ENCODE measurements around the gene XRRA1.
A peak's percentile ranks its signal among the peaks of the same experiment; 100 is the strongest.
"Not testable (repeated sequence)": the region's sequence is repeated elsewhere in the genome, so short reads cannot be mapped to it uniquely, and the experiment has no call there.

Gene XRRA1, protein sequence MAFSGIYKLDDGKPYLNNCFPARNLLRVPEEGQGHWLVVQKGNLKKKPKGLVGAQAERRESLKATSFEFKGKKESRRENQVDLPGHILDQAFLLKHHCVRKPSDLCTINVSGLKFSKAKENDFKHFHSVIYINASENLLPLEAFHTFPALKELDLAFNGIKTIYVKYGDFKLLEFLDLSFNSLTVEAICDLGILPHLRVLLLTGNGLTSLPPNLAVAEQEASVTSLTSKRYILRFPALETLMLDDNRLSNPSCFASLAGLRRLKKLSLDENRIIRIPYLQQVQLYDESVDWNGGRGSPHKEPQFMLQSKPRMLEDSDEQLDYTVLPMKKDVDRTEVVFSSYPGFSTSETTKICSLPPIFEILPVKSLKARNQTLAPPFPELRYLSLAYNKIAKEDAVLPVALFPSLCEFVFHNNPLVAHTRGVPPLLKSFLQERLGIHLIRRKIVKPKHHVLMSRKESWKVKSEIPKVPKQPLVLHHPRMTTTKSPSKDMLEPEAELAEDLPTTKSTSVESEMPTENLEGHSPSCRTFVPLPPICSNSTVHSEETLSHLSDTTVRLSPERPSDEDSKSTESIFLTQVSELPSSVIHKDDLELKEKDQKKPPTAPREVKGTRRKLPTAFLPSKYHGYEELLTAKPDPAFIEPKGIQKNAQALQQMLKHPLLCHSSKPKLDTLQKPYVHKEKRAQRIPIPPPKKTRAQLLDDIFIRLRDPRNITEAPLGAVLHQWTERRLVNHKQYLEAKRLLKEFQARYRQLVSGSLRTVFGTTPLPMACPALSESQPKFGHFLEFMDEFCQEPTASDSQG

DNA sequence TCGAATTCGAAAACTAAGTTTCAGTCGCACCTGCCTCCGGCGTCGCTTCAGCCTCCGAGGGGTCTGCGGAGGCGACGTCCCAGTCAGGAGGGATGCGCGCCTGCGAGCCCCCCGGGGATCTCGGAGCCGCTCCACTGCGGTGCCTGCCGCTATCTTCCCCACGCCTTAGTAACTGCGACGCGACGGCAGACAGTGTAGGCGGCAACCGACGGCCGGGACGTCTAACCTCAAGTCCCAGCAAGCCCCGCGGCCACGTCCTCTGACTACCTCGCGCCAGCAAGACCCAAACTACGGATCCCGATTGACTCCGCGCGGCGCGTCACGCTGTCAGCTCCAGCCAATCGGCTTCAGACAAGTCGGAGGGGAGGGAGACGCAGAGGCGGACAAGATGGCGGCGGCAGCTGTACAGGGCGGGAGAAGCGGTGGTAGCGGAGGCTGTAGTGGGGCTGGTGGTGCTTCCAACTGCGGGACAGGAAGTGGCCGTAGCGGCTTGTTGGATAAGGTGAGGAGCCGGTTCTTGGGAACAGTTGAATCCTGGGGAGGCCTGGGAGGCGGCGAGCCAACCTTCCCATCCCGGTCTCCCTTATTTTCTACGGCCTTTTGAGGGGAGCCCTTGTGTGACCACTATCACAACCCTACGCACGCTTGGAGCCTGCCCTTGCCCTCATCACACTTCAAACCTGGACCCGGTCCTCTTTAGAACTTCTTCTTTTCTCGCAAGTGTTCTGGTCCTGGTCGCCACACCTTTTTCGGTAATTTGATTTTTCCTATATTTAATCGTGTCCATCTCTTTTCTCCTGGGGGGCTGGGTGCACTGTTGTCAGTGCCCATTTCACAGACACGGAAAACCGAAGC, at the start of gene XRRA1, which contains the start of gene SPCS2:
XRRA1 (minus strand) TSS at position 194 of the 855 bp plus-strand sequence. CDS start 8,213 bp downstream, outside the sequence.
SPCS2 (plus strand) TSS at position 369 of the 855 bp plus-strand sequence; CDS start at position 389, 20 bp downstream.
- peak; percentile 95 for DNase-seq

DNA sequence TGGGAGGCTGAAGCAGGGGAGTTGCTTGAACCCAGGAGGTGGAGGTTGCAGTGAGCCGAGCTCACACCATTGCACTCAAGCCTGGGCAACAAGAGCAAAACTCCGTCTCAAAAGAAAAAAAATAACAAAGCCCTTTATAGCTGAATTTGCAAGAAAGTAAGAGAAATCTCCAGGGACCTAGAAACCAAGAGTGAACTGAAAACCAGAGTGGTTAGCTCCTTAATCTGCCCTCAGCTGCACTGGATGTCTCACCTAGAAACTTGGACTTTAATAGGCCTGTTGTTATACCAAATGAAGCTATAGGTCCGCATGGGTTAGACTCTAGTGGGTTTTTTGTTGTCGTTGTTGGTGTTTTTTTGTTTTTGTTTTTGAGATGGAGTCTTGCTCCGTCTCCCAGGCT, 44.0 kb upstream of the XRRA1 start:
- DNase-seq, result no peak

DNA sequence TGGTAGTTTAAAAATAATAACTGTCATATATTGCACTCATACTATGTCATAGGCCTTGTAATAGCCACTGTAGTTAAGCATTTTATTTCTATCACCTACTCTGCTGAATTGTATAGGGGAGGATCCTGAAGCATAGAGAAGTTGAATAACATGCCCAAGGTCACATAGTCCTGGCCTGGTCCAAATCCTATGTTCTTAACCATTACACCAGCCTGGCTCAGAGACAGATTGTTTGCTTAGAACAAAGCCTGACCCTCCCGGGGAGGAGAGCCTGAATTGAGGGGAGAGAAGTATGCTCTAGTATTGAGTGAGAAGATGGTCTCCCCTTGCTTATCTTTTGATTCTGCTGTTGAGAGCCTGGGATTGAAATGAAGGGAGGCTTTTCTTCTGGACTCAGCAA, 42.0 kb upstream of the XRRA1 start:
- DNase-seq, result no peak

DNA sequence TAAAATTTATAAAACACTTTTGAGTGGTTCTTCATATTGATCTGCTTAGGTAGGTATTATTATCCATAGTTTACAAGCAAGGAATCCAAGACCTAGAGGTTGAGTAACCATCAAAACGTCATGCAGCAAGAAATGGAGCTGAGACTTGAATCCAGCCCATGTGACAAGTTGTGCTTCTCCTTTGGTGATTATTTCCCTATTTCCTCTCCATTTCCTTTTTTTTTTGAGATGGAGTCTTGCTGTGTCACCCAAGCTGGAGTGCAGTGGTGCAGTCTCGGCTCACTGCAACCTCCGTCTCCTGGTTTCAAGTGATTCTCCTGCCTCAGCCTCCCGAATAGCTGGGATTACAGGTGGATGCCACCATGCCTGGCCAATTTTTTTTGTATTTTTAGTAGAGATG, 41.3 kb upstream of the XRRA1 start:
- not testable (repeated sequence) for DNase-seq

DNA sequence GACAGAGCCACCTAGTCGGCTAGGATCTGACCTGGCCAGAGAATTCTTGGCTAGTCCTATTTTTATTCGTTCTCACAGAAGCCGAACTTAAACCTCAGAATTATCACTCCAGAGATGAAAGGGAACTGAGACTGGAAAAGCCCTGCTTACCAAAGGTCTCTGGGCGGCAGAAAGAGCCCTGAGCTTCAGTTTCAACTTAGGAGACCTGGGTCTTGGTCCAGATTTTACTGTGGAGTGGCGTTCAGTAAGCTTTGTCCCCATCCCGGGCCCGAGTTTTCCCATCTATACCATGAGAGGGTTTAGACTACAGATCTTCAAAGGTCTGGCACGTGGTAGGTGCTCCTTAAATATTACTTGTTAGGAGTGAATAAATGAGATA, 40.4 kb upstream of the XRRA1 start:
- DNase-seq, result no peak

DNA sequence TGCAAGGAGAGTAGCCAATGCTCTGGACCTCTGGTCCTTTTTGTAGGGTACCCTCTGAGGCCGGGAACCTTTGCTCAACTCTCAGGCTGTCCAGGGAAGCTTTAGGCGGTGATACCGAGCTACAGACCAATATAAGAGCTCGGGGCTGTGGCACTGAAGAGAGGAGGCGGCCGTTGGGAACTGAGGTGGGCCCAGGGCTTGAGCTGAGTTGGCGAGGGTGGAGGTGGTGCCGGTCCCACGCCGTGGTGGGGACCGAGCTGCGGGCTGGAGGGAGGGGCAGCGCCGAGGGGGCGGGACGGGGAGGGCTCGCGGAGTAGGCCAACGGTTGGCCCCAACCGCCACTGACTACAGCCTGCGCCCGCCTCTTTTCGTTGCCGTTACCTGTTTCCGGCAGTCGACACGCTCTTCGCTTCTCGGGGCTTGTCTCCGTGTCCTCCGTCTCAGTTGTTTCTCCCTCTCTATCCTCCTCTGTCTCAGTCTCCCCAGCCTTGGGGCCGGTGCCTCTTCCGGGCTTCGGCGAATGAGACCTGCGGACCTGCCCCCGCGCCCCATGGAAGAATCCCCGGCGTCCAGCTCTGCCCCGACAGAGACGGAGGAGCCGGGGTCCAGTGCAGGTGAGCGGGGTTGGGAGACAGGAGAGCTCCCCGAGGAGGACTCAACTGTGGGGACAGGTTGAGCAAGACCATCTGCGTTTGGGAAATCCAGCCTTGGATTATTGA, 39.8 kb upstream of the XRRA1 start, which contains the start of gene NEU3:
NEU3 (plus strand) TSS at position 393 of the 719 bp plus-strand sequence; CDS start at position 521, 128 bp downstream.
- peak; percentile 83 for DNase-seq

DNA sequence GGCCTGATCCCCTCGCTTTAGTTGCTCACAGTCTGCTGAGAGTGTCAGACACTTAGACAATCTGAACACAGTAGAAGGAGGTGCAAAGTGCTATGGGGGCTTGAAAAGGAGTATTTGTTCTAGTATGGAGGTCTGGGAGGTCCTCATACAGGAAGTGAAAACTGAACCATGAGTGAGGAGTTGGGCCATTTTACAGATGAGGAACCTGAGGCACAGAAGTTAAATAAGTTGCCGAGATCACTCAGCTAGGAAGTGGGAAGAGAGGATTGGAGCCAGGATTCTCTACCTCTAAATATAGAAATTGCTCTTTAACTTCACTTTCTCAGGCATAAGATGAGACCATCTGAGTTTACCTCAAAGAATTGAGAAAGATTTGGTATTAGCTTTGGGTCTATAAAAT, 35.8 kb upstream of the XRRA1 start:
- no peak for DNase-seq

DNA sequence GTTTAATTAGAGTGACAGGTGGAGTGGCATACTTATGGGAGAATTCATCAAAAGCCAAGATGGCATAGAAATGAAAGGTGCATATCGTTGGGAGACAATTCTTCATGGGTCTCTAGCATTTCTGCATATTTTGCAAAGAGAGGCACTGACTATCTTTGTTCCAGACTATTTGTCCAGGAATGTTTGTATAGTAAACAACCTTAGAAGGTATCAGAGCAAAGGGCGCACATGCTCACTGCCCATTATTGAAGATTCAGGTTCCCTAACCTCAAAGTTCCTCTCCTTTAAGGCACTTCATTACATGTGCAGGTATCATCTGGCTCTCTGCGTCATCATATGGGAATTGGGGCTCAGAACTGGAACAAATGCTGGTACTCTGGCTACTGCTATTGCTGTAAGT, 35.2 kb upstream of the XRRA1 start:
- no peak for DNase-seq

DNA sequence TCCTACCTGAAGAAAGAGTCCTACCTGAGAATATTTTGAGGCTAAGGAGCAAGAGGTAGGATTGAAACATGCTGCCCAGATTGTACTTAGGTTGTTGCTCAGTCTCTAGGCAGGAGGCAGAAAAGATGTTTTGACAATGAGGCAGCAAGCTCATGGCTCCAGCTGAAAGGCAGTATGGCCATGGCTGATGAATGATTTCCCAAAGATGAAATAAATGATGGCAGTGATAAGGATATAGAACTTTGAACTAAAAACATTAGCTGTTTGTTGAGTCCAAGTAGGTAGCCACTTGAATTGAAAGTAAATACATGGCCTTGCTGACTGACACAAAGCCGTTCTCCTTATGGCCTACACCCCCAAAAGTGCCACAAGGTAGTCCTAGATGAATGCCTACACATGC, 33.0 kb upstream of the XRRA1 start:
- no peak for DNase-seq

DNA sequence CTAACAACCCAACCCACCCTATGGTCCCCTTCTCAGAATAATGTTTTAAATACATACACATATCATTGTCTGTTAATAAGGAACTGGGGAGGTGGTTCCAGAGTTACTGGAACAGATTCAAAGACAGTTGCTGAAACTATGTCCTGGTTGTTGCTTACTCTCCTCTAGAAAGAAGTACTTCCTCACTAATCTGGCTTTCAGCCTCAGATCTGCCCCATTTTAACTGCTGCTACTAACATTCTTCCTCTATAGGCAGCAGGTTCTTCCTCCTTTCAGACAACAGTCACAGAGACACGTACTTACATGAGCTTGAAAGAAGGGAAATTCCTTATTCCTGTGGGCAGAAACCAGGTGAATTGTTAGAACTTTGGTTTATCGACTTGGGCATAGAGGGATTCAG, 31.7 kb upstream of the XRRA1 start:
- no peak for DNase-seq

DNA sequence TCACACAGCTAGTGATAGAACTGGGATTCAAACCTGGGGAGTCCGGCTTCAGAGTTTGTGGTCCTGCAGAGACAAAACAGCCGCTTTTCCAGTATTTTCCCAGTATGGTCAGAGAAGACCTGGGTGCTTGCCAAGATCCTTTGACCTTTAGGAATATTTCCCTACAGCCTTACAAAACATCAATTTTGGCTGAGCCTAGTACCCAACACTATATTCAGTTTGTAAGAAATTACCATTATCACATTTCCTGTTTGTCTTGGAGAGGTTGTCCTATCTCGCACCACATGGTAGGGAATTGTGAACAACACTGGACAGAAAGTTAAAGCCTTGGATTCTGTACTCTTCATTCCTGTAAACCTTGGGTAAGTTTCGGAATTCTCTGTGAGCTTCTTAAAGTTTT, 29.1 kb upstream of the XRRA1 start:
- DNase-seq, result no peak

DNA sequence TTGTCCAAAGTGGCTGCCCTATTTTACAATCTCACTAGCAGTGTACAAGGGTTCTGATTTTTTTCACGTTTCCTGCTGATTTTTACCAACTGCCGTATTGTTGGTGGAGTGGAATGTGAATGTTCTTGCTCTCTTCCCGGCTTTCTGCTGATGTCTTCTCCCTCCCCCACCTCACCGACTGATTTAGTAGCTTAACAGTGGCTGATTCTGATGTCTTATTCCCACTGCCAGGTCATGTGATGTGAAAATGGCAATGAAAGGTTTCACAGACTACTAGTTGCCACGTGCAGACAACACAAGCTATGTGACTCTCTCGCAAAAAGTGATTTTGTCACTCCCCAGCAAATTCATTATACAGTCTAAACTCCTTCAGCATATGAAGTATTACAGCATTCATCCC, 22.5 kb upstream of the XRRA1 start:
- no peak for DNase-seq

DNA sequence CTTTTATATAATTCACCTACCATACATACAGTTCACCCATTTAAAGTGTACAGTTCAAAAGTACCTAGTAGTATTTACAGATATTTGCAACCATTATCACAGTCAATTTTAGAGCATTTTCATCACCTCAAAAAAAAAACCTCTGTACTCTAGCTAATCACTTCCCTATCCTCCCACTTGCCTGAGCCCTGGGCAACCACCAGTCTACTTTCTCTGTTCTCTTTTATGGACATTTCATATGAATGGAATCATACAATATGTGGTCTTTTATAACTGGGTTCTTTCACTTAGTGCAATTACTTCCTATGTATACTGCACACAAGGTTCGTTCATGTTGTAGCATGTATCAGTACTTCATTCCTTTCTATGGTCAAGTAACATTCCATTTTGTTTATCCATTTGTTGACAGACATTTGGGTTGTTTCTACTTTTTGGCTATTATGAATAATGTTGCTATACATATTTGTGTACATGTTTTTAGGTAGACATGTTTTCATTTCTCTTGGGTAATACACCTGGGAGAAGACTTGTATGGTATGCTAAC, 22.0 kb upstream of the XRRA1 start:
- no peak for DNase-seq

DNA sequence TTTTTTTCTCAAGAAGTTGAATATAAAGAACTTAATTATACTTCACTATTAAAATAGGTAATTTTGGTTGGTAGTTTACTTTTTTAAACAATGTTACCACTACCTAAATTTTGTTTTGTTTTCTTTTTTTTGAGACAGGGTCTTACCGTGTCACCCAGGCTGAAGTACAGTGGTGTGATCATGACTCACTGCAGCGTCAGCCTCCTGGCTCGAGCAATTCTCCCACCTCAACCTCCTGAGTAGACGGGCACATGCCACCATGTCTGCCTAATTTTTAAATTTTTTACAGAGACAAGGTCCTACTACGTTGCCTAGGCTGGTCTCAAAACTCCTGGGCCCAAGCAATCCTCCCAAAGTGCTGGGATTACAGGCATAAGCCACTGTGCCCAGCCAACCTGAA, 17.8 kb upstream of the XRRA1 start:
- DNase-seq, result no peak

DNA sequence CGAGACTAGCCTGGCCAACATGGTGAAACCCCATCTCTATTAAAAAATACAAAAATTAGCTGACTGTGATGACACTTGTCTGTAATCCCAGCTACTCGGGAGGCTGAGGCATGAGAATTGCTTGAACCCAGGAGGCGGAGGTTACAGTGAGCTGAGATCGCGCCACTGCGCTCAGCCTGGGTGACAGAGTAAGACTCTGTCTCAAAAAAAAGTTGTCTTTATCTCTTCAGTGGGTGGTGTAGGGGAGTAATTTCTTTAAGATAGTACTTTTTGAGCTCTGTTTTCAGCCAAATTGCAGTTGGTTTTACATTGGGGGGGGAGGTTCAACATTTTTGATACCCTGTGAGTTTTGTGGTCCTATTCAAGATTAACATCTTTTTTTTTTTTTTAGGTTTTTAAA, 11.2 kb upstream of the XRRA1 start:
- DNase-seq, result not testable (repeated sequence)

DNA sequence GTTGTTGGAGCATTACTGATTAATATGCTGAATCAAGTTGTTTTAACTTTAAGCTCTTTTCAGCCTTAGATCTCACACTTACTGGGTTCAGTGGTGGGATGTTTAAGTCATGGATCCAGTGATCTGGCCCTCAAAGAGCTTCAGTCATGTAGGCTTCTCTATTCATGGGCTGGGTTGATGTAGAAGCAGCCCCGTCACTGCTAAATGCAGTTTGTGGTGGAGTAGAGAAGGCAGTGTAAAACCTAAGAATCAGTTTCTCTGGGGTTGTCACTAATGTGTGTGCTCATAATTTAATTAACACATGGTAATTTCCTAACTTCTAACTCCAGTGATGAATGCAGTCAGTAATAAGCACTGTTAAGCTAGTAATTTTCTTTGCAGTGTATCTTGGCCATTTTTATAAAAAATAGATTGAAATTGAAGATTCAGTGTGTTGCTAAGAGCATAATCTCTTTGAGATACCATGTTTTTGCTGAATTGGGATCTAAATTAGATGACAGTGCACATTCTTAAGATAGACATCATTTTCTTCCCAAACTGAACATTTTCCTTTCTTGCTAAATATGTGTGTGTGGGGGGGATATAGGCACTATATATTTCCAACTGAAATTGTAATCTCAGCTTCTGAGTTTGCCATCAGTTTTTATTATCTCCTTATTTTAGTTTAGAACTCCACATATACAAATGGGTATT, 9.2 kb upstream of the XRRA1 start:
- no peak for DNase-seq

DNA sequence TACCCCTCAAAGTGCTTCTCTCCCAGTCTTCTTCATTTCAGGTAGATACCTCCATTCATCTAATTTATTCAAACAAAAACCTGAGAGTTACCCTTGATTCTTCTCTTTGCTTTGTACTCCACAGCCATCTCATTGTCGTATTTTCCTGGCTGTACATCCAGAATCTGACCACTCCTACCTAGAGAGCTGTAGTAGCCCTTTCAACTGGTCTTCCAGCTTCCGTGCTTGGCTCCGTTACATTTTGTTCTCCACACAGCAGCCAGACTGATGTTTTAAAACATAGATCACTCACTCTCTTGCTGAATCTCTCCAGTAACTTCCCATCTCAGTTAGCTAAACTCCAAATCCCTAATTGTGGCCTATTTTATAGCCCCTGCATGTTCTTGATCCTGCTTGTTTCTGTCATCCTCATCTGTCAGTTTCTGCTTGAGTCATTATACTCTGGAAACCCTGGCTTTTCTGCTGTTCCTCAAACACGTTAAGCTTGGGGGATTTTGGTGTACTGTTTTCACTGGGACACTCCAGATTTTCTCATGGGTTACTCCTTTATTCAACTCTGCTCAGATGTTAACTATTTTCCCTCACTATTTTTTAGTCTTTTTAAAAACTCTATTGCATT, 7.6 kb upstream of the XRRA1 start:
- no peak for DNase-seq

DNA sequence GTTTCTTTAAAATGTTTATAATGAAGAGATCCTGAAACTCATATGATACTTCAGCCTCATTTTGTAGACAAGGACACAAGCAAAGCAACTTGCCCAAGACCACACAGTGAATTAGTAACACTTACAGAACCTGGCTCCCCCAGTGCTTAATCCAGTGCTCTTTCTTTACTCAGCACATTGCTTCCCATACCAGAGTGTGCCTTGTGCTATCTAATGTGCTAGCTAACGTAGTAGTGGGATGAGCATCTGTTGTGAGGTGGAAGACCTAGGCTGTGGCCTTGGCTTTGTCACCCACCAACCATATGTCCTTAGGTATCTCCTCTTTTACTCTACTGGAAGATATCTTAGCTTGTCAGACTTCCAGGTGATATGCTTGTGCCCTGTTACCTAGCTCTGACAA, 5.3 kb upstream of the XRRA1 start:
- DNase-seq, result no peak

DNA sequence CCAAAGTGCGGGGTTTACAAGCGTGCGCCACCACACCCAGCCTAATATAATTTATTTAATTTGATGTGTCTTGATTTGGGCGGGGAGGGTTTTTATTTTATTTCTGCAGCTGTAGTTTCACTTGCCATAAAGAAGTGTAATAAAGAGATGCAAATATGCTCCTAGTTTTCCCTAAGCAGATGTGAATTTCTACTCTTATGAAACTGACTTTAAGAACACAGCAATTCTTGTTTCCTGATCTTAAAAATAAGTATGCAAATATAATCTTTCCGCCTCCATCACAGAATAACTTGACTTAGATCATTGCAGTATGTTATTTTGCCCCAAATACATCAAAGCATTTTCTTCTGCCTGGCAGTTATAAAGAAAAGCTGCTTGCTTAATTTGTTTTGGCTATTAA, 4.6 kb upstream of the XRRA1 start:
- DNase-seq, result no peak

DNA sequence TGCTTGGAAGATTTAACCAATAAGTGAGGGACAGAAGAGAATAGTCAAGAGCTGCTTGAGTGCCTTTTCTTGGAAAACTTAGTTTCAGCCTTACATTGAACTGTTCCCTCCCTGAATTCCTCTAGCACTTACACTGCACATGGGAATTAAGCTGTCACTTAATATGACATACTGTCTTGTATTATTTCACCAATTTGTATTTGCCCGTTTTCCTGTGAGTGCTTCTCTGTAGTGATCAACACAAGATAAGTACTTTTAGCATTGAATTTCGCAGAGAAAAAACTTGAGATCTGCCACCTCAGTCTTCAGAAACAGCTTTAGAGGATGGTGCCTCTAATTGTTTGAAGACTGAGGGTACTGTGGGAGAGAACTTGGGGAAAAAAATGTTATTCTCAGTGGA, 3.9 kb upstream of the XRRA1 start:
- no peak for DNase-seq

DNA sequence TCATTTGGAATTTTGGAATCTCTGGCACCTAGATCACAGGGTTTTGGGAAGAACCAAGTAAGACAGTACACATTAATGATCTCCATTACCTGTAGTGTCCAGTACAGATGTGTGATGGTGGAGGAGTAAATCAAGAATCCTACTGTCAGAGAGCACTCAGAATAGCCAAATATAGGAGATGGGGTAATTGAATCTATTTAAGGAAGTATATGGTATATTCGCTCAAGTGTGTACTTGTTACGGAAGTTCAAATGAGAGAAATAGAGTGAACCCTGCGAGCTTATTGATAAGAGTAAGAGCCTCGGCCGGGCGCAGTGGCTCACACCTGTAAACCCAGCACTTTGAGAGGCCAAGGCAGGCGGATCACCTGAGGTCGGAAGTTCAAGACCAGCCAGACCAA, 2.3 kb upstream of the XRRA1 start:
- DNase-seq, result no peak
